HFF-Myc (cell line): ENCODE results near the gene HMGXB3.
A peak's percentile ranks its signal among the peaks of the same experiment; 100 is the strongest.
"Not testable (repeated sequence)": the region's sequence is repeated elsewhere in the genome, so short reads cannot be mapped to it uniquely, and the experiment has no call there.

ENCODE experiments used
- DNase-seq: peaks from one replicate; pipeline ENCODE4 v3.0.0-alpha.2; 2011; ENCODE audit warnings: low read depth; ENCODE audit errors: extremely low read depth
- H3K4me3 ChIP-seq: replicated peaks from 2 replicates; pipeline ENCODE4 v1.5.1; 2011; ENCODE audit warnings: low read depth, mild to moderate bottlenecking, control low read depth, low read length
- TF ChIP-seq, protein P1 (sequence below): IDR thresholded peaks from 2 replicates; pipeline ENCODE4 v1.5.1; 2012; ENCODE audit warnings: mild to moderate bottlenecking, low read depth, low read length, control low read depth; ENCODE audit errors: missing control alignments

The HMGXB3 gene

DNA sequence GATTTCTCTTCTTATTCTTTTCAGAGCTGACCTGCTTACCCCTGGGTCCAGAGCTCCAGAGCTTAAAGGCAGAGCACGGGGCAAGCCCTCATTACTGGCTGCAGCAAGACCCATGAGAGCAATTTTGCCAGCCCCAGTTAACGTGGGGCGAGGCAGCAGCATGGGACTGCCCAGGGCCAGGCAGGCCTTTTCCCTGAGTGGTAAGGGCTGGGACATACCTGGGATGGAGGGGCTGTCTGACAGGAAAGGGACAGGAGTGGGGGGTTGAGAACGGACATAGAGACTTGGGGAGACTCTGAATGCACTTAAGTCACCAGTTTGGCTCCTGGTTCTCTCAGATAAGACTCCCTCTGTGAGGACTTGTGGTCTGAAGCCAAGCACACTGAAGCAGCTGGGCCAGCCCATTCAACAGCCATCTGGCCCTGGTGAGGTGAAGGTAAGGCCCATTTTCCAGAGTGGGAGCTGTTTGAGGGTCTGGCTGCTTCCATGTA lies 26.2 kb downstream of the HMGXB3 start:
- no peak for DNase-seq
- TF ChIP-seq, protein P1, sequence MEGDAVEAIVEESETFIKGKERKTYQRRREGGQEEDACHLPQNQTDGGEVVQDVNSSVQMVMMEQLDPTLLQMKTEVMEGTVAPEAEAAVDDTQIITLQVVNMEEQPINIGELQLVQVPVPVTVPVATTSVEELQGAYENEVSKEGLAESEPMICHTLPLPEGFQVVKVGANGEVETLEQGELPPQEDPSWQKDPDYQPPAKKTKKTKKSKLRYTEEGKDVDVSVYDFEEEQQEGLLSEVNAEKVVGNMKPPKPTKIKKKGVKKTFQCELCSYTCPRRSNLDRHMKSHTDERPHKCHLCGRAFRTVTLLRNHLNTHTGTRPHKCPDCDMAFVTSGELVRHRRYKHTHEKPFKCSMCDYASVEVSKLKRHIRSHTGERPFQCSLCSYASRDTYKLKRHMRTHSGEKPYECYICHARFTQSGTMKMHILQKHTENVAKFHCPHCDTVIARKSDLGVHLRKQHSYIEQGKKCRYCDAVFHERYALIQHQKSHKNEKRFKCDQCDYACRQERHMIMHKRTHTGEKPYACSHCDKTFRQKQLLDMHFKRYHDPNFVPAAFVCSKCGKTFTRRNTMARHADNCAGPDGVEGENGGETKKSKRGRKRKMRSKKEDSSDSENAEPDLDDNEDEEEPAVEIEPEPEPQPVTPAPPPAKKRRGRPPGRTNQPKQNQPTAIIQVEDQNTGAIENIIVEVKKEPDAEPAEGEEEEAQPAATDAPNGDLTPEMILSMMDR: no peak
- no peak overlapping the region for H3K4me3 ChIP-seq

DNA sequence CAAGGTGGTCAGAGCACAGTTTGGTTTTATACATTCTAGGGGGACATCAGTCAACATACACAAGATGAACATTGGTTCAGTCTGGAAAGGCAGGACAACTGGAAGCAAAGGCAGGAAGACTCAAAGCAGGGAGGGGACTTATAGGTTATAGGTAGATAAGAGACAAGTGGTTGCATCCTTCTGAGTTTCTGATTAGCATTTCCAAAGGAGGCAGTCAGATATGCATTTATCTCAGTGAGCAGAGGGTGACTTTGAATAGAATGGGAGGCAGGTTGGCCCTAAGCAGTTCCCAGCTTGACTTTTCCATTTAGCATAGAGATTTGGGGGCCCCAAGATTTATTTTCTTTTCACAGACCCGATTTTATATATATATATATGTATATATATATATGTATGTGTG lies 27.5 kb downstream of the HMGXB3 start:
- DNase-seq, H3K4me3 ChIP-seq: not testable (repeated sequence)

DNA sequence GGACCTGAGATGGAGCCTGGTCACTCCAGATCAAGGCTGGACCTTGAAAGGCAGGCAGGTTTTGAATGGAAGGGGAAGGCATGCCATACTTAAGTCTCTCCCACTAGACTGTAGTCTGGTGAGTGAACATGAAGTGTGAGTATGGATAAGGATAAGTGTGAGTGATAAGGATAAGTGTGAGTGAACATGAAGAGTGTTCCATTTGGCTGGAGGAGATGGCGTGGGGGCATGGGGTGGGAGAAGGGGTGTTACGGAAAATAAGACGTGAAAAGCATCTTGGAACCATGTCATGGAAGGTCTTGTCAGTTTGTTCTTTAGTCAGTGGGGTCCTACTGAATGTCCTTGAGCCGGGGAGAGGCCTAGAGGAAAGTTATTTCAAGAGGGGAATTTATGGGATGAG lies 32.8 kb downstream of the HMGXB3 start:
- no peak for DNase-seq
- H3K4me3 ChIP-seq: no peak overlapping the region
- TF ChIP-seq, protein P1: no peak

DNA sequence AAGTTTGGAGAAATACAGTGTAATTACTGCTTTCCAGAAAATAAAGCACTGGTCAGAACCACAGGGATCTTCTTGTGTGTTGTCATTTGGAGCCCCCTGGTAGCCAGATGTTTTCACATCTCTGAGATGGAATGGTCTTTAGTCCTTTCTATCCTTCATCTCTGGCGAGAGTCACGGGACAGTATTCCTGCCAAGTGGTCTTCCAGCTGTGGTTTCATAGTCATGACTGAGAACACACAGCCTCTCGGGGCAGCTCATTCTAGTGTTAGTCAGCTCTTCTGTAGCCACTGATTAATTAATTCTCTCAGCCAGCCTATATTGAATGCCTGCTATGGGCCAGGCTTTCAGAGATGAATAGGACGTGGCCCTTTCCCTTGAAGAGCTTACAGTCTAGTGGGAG lies 34.1 kb downstream of the HMGXB3 start:
- no peak for DNase-seq
- no peak overlapping the region for H3K4me3 ChIP-seq
- TF ChIP-seq, protein P1: no peak

DNA sequence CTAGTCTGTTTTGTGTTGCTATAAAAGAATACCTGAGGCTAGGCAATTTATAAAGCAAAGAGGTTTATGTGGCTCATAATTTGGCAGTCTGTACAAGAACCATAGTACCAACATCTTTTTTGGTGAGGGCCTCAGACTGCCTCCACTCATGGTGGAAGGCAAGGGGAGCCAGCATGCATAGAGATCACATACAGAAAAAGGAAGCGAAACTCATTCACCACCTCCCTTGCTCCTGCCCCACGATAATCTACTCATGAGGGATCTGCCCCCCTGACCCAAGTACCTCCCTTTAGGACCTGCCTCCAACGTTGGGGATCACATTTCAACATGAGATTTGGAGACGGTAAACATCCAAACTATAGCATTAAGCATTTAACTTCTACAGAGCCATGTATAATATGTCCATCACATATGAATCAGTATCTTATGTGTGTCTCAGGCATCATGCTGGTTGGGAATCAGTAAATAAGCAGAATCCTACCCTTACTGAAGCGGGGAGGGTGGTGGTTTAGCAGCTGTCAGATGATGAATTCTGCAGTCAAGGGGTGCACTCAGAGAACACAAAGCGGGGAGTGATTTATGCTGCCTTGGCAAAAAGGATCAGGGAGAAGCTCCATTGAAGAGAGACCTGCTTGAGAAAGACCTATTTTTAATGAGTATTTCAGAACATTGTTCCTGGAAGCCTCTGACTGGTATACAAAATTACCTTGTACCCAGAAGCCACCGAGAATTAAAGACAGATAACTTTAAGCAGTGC lies 34.8 kb downstream of the HMGXB3 start:
- no peak overlapping the region for H3K4me3 ChIP-seq
- DNase-seq: no peak
- TF ChIP-seq, protein P1: no peak

DNA sequence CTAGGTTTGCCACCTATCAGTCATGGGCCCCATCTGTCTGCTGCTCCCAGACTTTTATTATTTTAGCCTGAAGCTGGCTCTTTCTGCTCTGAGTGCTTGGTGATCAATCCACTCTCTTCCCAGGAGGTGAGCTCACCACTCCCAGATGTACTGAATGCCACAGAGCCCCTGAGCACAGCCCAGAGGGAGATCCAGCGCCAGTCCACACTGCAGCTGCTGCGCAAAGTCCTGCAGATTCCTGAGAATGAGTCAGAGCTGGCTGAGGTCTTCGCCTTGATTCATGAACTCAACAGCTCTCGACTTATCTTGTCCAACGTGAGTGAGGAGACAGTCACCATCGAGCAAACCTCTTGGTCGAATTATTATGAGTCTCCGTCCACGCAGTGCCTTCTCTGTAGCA lies 36.0 kb downstream of the HMGXB3 start:
- H3K4me3 ChIP-seq: no peak overlapping the region
- TF ChIP-seq, protein P1: no peak
- peak; percentile 91 for DNase-seq

DNA sequence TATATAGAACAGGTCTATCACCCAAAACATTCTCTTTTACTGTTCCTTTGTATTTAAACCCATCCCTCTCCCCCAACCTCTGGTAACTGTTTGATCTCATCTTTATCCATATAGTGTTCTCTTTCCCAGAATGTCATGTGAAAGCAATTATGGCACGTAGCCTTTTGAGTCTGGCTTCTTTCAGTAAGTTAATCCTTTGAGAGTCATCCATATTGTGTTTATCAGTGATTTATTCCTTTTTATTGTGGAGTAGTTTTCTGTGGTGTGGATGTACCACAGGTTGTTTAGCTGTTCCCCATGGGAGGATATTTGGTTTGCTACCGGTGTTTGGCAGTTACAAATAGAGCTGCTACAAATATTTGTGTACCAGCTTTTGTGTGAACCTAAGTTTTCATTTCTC lies 38.0 kb downstream of the HMGXB3 start:
- no peak for DNase-seq
- TF ChIP-seq, protein P1: no peak
- H3K4me3 ChIP-seq: no peak overlapping the region
